ENCODE measurements around the gene LPAR2. TPM values are rescaled to one million over a fixed set of nuclear protein-coding genes. Genes with fewer than 3 reads are reported as not detected.

The LPAR2 gene
- polyA plus RNA-seq, 1 experiment, result 2.2 TPM

- no peaks in the 10 kb centered on the region for H3K27me3 ChIP-seq (ENCODE audit: control insufficient read depth, insufficient read depth, low read length)
- peak within 1 kb of the TSS; percentile 21 for H3K27ac ChIP-seq (ENCODE audit: low read depth, low read length)
- no peaks in the 10 kb centered on the region for H3K9me3 ChIP-seq (ENCODE audit: control insufficient read depth, insufficient read depth, low read length)
- H3K4me3 ChIP-seq (ENCODE audit: low read depth, low read length), result peak within 1 kb of the TSS; percentile 88
- ChIA-PET POLR2A (no interaction called here), CTCF (interaction anchor here (0.6 to 3.1 kb wide), 15 partner anchors 9 to 113 kb away, joined by 3 to 94 read pairs (median 5); partner anchors contain the start of genes CILP2 and YJEFN3)
- peak; percentile 88 for TF ChIP-seq CTCF (IDR thresholded peaks at IDR 0.05; ENCODE audit: low read depth, low read length)
- no peak for DNase-seq (ENCODE audit: low read depth, low spot score)
These were observed 15.4 kb upstream of the LPAR2 start, which contains the start of gene GMIP for GRCh38 chr19:19643158-19644053. Gene GMIP (minus strand): TSS chr19:19643657. CDS start chr19:19643529, 128 bp downstream.

- no peak for DNase-seq (ENCODE audit: low read depth, low spot score)
- Histone ChIP-seq H3K9me3 (ENCODE audit: control insufficient read depth, insufficient read depth, low read length) (no peaks in the 10 kb centered on the region; the same call in 1 of the 2 replicates), H3K4me3 (ENCODE audit: low read depth, low read length) (peak overlapping the region; percentile 88), H3K27ac (ENCODE audit: low read depth, low read length) (peak overlapping the region; percentile 21), H3K27me3 (ENCODE audit: control insufficient read depth, insufficient read depth, low read length) (no peaks in the 10 kb centered on the region)
- POLR2A ChIA-PET, result no interaction called here
- CTCF ChIA-PET, result no interaction called here
- TF ChIP-seq CTCF (IDR thresholded peaks at IDR 0.05; ENCODE audit: low read depth, low read length), result no peak
These were observed 14.6 kb upstream of the LPAR2 start for GRCh38 chr19:19642506-19643157.

- no peak overlapping the region for H3K4me3 ChIP-seq (ENCODE audit: low read depth, low read length)
- TF ChIP-seq CTCF (IDR thresholded peaks at IDR 0.05; ENCODE audit: low read depth, low read length), result no peak
- ChIA-PET POLR2A (interaction anchor here (0.6 kb wide), 1 partner anchor 106 kb away, joined by 8 read pairs; no protein-coding TSS in a partner anchor), CTCF (no interaction called here)
- no peak for DNase-seq (ENCODE audit: low read depth, low spot score)
- no peaks in the 10 kb centered on the region; the same call in 1 of the 2 replicates for H3K9me3 ChIP-seq (ENCODE audit: control insufficient read depth, insufficient read depth, low read length)
- H3K27ac ChIP-seq (ENCODE audit: low read depth, low read length), result no peak overlapping the region
- no peaks in the 10 kb centered on the region for H3K27me3 ChIP-seq (ENCODE audit: control insufficient read depth, insufficient read depth, low read length)
These were observed 9.7 kb upstream of the LPAR2 start for GRCh38 chr19:19637523-19638251.

- POLR2A ChIA-PET, result no interaction called here
- CTCF ChIA-PET, result no interaction called here
- no peak for DNase-seq (ENCODE audit: low read depth, low spot score)
- TF ChIP-seq CTCF (IDR thresholded peaks at IDR 0.05; ENCODE audit: low read depth, low read length), result no peak
- no peaks in the 10 kb centered on the region for H3K27me3 ChIP-seq (ENCODE audit: control insufficient read depth, insufficient read depth, low read length)
- H3K27ac ChIP-seq (ENCODE audit: low read depth, low read length), result no peak overlapping the region
- H3K4me3 ChIP-seq (ENCODE audit: low read depth, low read length), result no peak overlapping the region
- H3K9me3 ChIP-seq (ENCODE audit: control insufficient read depth, insufficient read depth, low read length), result no peaks in the 10 kb centered on the region; the same call in 1 of the 2 replicates
These were observed 9.1 kb upstream of the LPAR2 start for GRCh38 chr19:19637186-19637522.

All from AG04450 (cell line).